Activated CD4-positive, alpha-beta memory T cell treated with anti-CD3 and anti-CD28 coated beads, Interleukin-2, amount 10 ng/mL, durations not matched to agents 7 days and 5 days (primary cell): ENCODE measurements around the gene PRSS38. TPM values are rescaled to one million over a fixed set of nuclear protein-coding genes. Genes with fewer than 3 reads are reported as not detected.

Experiments used
- CTCF ChIA-PET: fragments of 350-600 bp; sonication (Branson Sonifier 250); formaldehyde crosslinking; loops from one replicate; lab custom pipeline; 2021; ENCODE audit warnings: antibody characterized with exemption, inconsistent platforms; lab: Charles Lee
- POLR2A ChIA-PET: fragments of 350-600 bp; sonication (Branson Sonifier 250); formaldehyde crosslinking; loops from one replicate; lab custom pipeline; 2021; ENCODE audit warnings: antibody characterized with exemption; lab: Charles Lee
- DNase-seq: peaks from one replicate; pipeline ENCODE4 v3.0.0-alpha.2; 2020
- H3K27ac Mint-ChIP-seq: one replicate; pipeline ENCODE4 v1.8.0; 2021; ENCODE audit warnings: mild to moderate bottlenecking, mixed read lengths
- H3K27me3 Mint-ChIP-seq: one replicate; pipeline ENCODE4 v1.8.0; 2021; ENCODE audit warnings: mixed read lengths
- H3K36me3 Mint-ChIP-seq: one replicate; pipeline ENCODE4 v1.8.0; 2021; ENCODE audit warnings: low read depth, mixed read lengths
- H3K4me1 Mint-ChIP-seq: one replicate; pipeline ENCODE4 v1.8.0; 2021; ENCODE audit warnings: mixed read lengths
- H3K4me3 Mint-ChIP-seq: one replicate; pipeline ENCODE4 v1.8.0; 2021; ENCODE audit warnings: mild to moderate bottlenecking, mixed read lengths
- H3K9me3 Mint-ChIP-seq: one replicate; pipeline ENCODE4 v1.8.0; 2021; ENCODE audit warnings: mixed read lengths
- total RNA-seq, 2 experiments: library from RNA; stranded (reverse); gene quantifications; one replicate each; pipeline ENCODE4 v1.2.3, GENCODE V29; 2021

PRSS38 gene
- total RNA-seq, 2 experiments from 2014 or later: not detected

DNA sequence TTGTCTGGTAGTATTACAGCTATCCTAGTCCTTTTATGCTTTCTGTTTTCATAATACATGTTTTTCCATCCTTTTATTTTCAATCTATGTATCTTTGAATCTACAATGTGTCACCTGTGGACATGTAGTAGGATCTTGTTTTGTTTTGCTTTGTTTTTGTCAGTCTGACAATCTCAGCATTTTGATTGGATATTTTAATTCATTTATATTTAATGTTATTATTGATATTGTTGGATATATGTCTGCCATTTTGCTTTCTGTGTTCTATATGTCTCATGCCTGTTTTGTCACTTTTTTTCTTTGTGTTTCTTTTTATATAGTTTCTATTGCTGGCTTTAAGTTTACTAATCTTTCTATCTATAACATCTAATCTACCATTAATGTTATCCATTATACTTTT is 11.5 kb upstream of the PRSS38 start:
- CTCF ChIA-PET: no interaction called here
- Mint-ChIP-seq H3K4me1 (peaks cover 6% of the 10 kb centered on the region), H3K9me3 (peaks cover 5% of the 10 kb centered on the region), H3K27ac (no peak overlapping the region), H3K36me3 (no peaks in the 10 kb centered on the region), H3K27me3 (peaks cover 23% of the 10 kb centered on the region), H3K4me3 (no peak overlapping the region)
- POLR2A ChIA-PET: no interaction called here
- no peak for DNase-seq

DNA sequence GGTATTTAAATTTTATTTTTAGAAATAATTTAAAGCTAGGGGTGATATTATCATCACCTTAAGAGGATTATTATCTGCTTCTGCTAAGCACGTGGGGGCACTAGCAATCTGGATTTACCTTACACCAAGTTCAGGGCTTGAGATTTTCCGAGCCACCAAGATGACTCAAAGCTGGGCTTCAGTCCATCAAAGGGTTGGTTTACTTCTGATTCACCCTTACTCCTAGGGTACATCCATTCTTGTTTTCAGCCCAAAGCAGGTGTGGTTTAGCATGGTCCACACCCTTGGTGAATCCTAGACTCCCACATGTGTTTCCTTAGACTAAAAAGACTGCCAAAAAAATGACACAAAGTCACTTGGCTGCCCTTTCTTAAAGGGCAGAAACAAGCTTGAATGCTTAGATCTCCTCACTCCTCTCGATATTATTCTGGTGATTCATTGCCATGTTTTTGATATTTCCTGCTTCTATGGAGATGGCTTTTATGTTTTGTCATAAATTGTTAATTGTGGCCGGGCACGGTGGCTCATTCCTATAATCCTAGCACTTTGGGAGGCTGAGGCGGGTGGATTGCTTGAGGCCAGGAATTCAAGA is 9.8 kb upstream of the PRSS38 start:
- DNase-seq: no peak
- CTCF ChIA-PET: no interaction called here
- Mint-ChIP-seq H3K4me3 (no peak overlapping the region), H3K27me3 (peaks cover 23% of the 10 kb centered on the region), H3K27ac (no peak overlapping the region), H3K4me1 (peaks cover 10% of the 10 kb centered on the region), H3K9me3 (peaks cover 7% of the 10 kb centered on the region), H3K36me3 (no peaks in the 10 kb centered on the region)
- POLR2A ChIA-PET: no interaction called here

DNA sequence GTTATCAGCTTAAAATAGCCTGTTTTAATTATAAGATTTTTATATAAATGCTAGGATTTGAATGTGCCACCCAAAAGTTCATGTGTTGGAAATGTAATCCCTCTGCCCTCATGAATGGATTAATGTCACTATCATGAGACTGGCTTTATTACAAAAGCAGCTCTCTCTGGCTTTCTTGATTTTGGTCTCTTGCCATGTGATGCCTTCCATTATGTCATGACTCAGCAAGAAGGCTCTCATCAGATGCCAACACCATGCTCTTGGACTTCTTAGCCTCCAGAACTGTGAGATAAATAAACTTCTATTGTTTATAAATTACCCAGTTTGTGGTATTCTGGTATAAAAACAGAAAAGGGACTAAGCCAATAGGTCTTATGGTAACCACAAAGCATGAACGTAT is 6.9 kb upstream of the PRSS38 start:
- Mint-ChIP-seq H3K36me3 (no peaks in the 10 kb centered on the region), H3K27me3 (peaks cover 12% of the 10 kb centered on the region), H3K9me3 (peaks cover 17% of the 10 kb centered on the region), H3K4me3 (no peak overlapping the region), H3K27ac (no peak overlapping the region), H3K4me1 (peaks cover 10% of the 10 kb centered on the region)
- CTCF ChIA-PET: interaction anchor here (1.0 to 1.1 kb wide), 2 partner anchors 9 to 266 kb away, joined by 3 read pairs; no protein-coding TSS in a partner anchor
- POLR2A ChIA-PET: no interaction called here
- no peak for DNase-seq

DNA sequence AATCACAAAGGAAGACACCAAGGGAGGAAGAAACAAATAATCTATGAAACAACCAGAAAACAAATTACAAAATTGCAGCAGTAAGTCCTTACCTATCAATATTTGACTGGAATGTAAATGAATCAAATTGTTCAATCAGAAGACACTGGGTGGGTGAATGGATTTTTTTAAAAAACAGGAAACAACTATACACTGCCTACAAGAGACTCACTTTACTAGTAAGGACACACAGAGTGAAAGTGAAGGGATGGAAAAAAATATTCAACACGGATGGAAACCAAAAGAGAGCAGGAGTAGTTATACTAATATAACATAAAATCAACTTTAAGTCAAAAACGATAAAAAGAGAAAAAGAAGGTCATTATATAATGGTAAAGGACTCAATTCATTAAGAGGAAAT is 6.4 kb upstream of the PRSS38 start:
- ChIA-PET POLR2A (no interaction called here), CTCF (interaction anchor here (1.0 to 1.1 kb wide), 2 partner anchors 9 to 266 kb away, joined by 3 read pairs; no protein-coding TSS in a partner anchor)
- H3K36me3 Mint-ChIP-seq: no peaks in the 10 kb centered on the region
- DNase-seq: no peak
- peaks cover 10% of the 10 kb centered on the region for H3K27me3 Mint-ChIP-seq
- peaks cover 10% of the 10 kb centered on the region for H3K4me1 Mint-ChIP-seq
- H3K9me3 Mint-ChIP-seq: peaks cover 18% of the 10 kb centered on the region
- H3K27ac Mint-ChIP-seq: no peak overlapping the region
- H3K4me3 Mint-ChIP-seq: no peak overlapping the region

DNA sequence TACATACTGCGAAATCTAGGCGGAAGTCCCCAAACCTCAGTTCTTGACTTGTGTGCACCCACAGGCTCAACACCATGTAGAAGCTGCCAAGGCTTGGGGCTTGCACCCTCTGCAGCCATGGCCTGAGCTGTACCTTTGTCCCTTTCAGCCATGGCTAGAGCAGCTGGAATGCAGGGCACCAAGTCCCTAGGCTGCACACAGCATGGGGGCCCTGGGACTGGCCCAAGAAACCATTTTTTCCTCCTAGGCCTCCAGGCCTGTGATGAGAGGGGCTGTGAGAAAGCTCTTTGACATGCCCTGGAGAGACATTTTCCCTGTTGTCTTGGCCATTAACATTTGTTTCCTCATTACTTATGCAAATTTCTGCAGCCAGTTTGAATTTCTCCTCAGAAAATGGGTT is 1.5 kb upstream of the PRSS38 start:
- DNase-seq: no peak
- ChIA-PET POLR2A (no interaction called here), CTCF (no interaction called here)
- H3K9me3 Mint-ChIP-seq: peaks cover 22% of the 10 kb centered on the region
- no peak overlapping the region for H3K27ac Mint-ChIP-seq
- peaks cover 3% of the 10 kb centered on the region for H3K36me3 Mint-ChIP-seq
- H3K4me3 Mint-ChIP-seq: no peak overlapping the region
- H3K27me3 Mint-ChIP-seq: no peaks in the 10 kb centered on the region
- peaks cover 8% of the 10 kb centered on the region for H3K4me1 Mint-ChIP-seq

DNA sequence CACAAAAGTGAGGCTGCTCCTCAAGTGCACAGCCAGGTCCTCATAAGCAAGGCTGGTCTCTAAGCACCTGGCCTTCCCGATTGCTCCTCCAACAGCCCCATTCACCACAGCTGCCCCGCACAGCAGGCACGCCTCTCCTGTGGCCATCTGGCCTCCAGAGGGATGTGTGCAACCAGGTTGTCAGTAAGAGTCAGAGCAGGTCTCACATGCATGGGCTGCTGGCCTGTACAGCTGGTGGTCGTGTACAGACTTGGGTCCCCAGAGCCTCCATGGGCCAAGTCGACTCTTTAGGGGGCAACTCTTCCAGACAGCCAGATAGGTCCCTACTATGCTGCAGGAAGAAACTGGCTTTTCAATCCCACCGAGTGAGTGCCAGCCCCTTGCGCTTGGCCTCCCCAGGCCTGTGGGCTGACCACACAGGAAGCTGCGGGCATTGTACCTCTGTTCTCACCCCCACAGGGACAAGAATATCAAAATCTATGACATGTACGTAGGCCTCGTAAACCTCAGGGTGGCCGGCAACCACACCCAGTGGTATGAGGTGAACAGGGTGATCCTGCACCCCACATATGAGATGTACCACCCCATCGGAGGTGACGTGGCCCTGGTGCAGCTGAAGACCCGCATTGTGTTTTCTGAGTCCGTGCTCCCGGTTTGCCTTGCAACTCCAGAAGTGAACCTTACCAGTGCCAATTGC is 1.4 kb downstream of the PRSS38 start:
- peaks cover 27% of the 10 kb centered on the region for H3K9me3 Mint-ChIP-seq
- DNase-seq: no peak
- H3K27me3 Mint-ChIP-seq: peaks cover 8% of the 10 kb centered on the region
- ChIA-PET POLR2A (no interaction called here), CTCF (interaction anchor here (1.2 kb wide), 1 partner anchor 9 kb away, joined by 3 read pairs; no protein-coding TSS in a partner anchor)
- H3K4me1 Mint-ChIP-seq: peaks cover 5% of the 10 kb centered on the region
- no peak overlapping the region for H3K27ac Mint-ChIP-seq
- H3K4me3 Mint-ChIP-seq: no peak overlapping the region
- peaks cover 3% of the 10 kb centered on the region for H3K36me3 Mint-ChIP-seq

DNA sequence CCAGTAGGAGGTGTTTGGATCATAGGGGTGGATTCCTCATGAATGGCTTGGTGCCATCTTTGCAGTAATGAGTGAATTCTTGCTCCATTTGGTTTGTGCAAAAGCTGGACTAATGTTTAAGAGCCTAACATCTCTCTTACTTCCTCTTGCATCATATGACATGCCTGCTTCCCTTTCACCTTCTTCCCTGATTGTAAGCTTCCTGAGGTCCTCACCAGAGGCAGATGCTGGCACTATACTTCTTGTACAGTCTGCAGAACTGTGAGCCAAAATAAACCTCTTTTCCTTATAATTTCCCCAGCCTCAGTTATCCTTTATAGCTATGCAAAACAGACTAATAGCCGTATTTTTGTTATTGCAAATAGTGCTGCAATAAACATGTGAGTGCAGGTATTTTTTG is 8.1 kb downstream of the PRSS38 start:
- no peak overlapping the region for H3K27ac Mint-ChIP-seq
- peaks cover 21% of the 10 kb centered on the region for H3K9me3 Mint-ChIP-seq
- H3K4me3 Mint-ChIP-seq: no peak overlapping the region
- no peak for DNase-seq
- CTCF ChIA-PET: no interaction called here
- H3K27me3 Mint-ChIP-seq: peaks cover 23% of the 10 kb centered on the region
- no peaks in the 10 kb centered on the region for H3K4me1 Mint-ChIP-seq
- POLR2A ChIA-PET: no interaction called here
- peaks cover 3% of the 10 kb centered on the region for H3K36me3 Mint-ChIP-seq

DNA sequence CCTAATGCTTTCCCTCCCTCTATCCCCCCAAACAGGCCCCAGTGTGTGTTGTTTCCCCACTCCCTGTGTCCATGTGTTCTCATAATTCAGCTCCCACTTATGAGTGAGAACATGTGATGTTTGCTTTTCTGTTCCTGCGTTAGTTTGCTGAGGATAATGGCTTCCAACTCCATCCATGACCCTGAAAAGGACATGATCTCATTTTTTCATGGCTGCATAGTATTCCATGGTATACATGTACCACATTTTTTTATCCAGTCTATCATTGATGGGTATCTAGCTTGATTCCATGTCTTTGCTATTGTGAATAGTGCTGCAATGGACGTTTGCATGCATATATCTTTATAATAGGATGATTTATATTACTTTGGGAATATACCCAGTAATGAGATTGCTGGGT is 8.7 kb downstream of the PRSS38 start:
- no peak for DNase-seq
- Mint-ChIP-seq H3K9me3 (peaks cover 23% of the 10 kb centered on the region), H3K36me3 (peaks cover 3% of the 10 kb centered on the region), H3K4me1 (peaks cover 2% of the 10 kb centered on the region), H3K4me3 (no peak overlapping the region), H3K27ac (no peak overlapping the region), H3K27me3 (peaks cover 25% of the 10 kb centered on the region)
- CTCF ChIA-PET: no interaction called here
- POLR2A ChIA-PET: no interaction called here

DNA sequence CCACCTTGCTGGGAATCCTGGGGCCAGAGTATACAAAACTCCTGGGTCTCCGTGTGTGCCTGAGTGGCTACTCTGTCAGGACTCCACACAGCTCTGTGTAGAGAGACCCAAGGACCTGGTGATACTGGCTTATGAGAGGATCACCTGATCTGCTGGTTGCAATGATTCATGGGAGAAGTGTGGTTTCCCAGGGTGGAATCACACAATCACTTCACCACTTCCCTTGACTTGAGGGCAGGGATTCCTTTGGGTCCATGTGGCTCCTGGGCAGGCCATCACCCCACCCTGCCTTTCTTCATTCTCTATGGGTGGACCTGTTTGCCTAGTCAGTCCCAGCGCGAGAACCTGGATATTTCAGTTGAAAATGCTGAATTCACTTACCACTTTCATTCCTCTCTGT is 13.3 kb downstream of the PRSS38 start:
- ChIA-PET POLR2A (no interaction called here), CTCF (no interaction called here)
- H3K9me3 Mint-ChIP-seq: peaks cover 10% of the 10 kb centered on the region
- H3K27me3 Mint-ChIP-seq: peaks cover 17% of the 10 kb centered on the region
- no peak overlapping the region for H3K4me3 Mint-ChIP-seq
- H3K4me1 Mint-ChIP-seq: peaks cover 2% of the 10 kb centered on the region
- no peak overlapping the region for H3K27ac Mint-ChIP-seq
- DNase-seq: no peak
- no peaks in the 10 kb centered on the region for H3K36me3 Mint-ChIP-seq

DNA sequence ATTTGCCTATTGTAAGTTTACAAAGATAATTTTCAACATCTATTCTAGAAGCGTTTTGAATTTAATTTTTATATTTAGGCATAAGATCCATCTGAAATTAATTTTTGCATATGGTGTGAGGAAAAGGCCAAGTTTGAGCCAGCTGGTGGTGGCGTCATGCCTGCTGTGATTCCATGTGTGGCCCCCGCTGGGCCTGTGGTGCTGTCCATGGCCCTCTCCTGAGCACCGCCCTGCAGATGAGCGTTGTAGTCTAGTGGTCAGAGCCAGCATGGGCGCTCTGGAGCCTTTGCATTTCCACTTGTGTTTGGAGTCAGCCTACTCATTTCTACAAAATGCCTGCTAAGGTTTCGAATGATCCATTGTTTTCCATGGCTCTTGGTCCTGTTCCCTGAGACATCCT is 22.7 kb downstream of the PRSS38 start:
- no peak for DNase-seq
- no peaks in the 10 kb centered on the region for H3K27me3 Mint-ChIP-seq
- POLR2A ChIA-PET: no interaction called here
- no peaks in the 10 kb centered on the region for H3K36me3 Mint-ChIP-seq
- CTCF ChIA-PET: no interaction called here
- no peak overlapping the region for H3K4me3 Mint-ChIP-seq
- no peak overlapping the region for H3K27ac Mint-ChIP-seq
- peaks cover 4% of the 10 kb centered on the region for H3K9me3 Mint-ChIP-seq
- no peaks in the 10 kb centered on the region for H3K4me1 Mint-ChIP-seq

DNA sequence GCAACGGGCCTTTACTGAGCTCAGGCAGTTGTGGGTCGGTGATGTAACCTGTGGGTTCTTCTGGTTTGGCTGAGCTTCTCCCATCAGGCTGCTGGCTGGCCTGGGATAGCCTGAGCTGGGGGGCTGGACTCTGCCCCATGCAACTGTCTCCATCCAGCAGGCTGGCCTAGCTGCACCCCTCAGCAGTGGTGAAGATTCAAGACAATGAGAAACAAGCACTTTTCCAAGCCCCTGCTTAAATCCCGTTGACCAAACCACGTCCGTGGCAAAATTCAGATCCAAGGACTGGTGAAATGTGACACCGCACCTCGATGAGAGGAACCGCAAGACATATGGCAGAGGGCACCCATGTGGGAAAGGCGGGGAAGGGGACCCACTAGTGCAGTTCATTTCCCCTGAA is 25.6 kb downstream of the PRSS38 start:
- H3K27ac Mint-ChIP-seq: no peak overlapping the region
- DNase-seq: no peak
- no peaks in the 10 kb centered on the region for H3K36me3 Mint-ChIP-seq
- peaks cover 10% of the 10 kb centered on the region for H3K9me3 Mint-ChIP-seq
- CTCF ChIA-PET: no interaction called here
- H3K27me3 Mint-ChIP-seq: no peaks in the 10 kb centered on the region
- H3K4me3 Mint-ChIP-seq: no peak overlapping the region
- POLR2A ChIA-PET: interaction anchor here (0.9 kb wide), 1 partner anchor 22 kb away, joined by 3 read pairs; no protein-coding TSS in a partner anchor
- H3K4me1 Mint-ChIP-seq: peaks cover 2% of the 10 kb centered on the region

DNA sequence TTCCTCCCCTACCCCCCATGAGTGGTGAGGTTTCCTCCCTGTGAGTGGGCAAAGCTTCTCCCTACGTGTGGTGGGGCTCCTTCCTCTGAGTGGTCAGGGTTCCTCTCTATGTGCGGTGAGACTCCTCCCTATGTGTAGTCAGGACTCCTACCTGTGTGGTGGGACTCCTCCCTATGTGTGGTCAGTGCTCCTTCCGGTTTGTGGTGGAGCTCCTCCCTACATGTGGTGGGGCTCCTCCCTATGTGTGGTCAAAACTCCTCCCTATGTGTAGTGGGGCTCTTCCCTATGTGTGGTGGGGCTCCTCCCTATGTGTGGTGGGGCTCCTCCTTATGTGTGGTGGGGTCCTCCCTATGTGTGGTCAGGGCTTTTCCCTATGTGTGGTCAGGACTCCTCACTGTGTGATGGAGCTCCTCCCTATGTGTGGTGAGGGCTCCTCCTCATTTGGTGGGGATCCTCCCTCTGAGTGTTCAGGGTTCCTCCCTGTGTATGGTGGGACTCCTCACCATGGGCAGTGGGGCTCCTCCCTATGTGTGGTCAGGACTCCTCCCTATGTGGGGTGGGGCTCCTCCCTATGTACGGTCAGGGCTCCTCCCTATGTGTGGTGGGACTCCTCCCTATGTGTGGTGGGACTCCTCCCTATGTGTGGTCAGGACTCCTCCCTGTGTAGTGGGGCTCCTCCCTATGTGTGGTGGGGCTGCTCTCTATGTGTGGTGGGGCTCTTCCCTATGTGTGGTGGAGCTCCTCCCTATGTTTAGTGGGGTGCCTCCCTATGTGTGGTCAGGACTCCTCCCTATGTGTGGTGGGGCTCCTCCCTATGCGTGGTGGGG is 29.1 kb downstream of the PRSS38 start:
- peaks cover 2% of the 10 kb centered on the region for H3K4me1 Mint-ChIP-seq
- POLR2A ChIA-PET: interaction anchor here (0.8 to 1.0 kb wide), 2 partner anchors 78 to 240 kb away, joined by 3 to 4 read pairs; no protein-coding TSS in a partner anchor
- H3K9me3 Mint-ChIP-seq: peaks cover 14% of the 10 kb centered on the region
- CTCF ChIA-PET: interaction anchor here (1.5 kb wide), 1 partner anchor 81 kb away, joined by 4 read pairs; no protein-coding TSS in a partner anchor
- peaks cover 1% of the 10 kb centered on the region for H3K27me3 Mint-ChIP-seq
- H3K4me3 Mint-ChIP-seq: no peak overlapping the region
- DNase-seq: no peak
- peak overlapping the region; percentile 59 for H3K27ac Mint-ChIP-seq
- H3K36me3 Mint-ChIP-seq: no peaks in the 10 kb centered on the region

DNA sequence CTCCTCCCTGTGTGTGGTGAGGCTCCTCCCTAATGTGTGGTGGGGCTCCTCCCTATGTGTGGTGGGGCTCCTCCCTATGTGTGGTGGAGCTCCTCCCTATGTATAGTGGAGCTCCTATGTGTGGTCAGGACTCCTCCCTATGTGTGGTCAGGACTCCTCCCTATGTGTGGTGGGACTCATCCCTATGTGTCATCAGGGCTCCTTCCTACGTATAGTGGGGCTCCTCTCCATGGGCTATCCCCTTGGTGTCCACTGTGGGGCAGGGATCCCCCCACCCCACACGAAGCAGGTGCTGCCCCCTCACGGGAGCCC is 29.6 kb downstream of the PRSS38 start:
- ChIA-PET POLR2A (interaction anchor here (1.0 kb wide), 1 partner anchor 239 kb away, joined by 3 read pairs; no protein-coding TSS in a partner anchor), CTCF (interaction anchor here (1.5 kb wide), 1 partner anchor 82 kb away, joined by 4 read pairs; no protein-coding TSS in a partner anchor)
- H3K4me3 Mint-ChIP-seq: no peak overlapping the region
- no peak overlapping the region for H3K27ac Mint-ChIP-seq
- no peaks in the 10 kb centered on the region for H3K36me3 Mint-ChIP-seq
- peaks cover 1% of the 10 kb centered on the region for H3K27me3 Mint-ChIP-seq
- no peak for DNase-seq
- H3K9me3 Mint-ChIP-seq: peaks cover 14% of the 10 kb centered on the region
- H3K4me1 Mint-ChIP-seq: peaks cover 2% of the 10 kb centered on the region
